ENCODE measurements around the gene GTF3C1.

DNA sequence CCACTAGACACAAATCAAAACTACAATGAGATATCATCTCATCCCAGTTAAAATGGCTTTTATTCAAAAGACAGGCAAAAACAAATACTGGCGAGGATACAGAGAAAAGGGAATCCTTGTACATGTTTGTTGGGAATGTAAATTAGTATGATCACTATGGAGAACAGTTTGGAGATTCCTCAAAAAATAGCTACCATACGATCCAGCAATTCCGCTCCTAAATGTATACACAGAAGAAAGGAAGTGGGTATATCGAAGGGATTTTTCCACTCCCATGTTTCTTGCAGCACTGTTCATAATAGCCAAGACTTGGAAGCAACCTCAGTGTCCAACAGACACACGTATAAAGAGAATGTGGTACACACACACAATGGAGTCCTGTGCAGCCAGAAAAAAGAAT, 35.5 kb upstream of the GTF3C1 start:
- TF ChIP-seq, protein P1, sequence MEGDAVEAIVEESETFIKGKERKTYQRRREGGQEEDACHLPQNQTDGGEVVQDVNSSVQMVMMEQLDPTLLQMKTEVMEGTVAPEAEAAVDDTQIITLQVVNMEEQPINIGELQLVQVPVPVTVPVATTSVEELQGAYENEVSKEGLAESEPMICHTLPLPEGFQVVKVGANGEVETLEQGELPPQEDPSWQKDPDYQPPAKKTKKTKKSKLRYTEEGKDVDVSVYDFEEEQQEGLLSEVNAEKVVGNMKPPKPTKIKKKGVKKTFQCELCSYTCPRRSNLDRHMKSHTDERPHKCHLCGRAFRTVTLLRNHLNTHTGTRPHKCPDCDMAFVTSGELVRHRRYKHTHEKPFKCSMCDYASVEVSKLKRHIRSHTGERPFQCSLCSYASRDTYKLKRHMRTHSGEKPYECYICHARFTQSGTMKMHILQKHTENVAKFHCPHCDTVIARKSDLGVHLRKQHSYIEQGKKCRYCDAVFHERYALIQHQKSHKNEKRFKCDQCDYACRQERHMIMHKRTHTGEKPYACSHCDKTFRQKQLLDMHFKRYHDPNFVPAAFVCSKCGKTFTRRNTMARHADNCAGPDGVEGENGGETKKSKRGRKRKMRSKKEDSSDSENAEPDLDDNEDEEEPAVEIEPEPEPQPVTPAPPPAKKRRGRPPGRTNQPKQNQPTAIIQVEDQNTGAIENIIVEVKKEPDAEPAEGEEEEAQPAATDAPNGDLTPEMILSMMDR (IDR thresholded peaks at IDR 0.05): no peak
- no peak for TF ChIP-seq POLR2A (IDR thresholded peaks at IDR 0.05)
